Measurements from ENCODE around the gene CMTR2.
A peak's percentile ranks its signal among the peaks of the same experiment; 100 is the strongest.
"Not testable (repeated sequence)": the region's sequence is repeated elsewhere in the genome, so short reads cannot be mapped to it uniquely, and the experiment has no call there.

Gene CMTR2, protein sequence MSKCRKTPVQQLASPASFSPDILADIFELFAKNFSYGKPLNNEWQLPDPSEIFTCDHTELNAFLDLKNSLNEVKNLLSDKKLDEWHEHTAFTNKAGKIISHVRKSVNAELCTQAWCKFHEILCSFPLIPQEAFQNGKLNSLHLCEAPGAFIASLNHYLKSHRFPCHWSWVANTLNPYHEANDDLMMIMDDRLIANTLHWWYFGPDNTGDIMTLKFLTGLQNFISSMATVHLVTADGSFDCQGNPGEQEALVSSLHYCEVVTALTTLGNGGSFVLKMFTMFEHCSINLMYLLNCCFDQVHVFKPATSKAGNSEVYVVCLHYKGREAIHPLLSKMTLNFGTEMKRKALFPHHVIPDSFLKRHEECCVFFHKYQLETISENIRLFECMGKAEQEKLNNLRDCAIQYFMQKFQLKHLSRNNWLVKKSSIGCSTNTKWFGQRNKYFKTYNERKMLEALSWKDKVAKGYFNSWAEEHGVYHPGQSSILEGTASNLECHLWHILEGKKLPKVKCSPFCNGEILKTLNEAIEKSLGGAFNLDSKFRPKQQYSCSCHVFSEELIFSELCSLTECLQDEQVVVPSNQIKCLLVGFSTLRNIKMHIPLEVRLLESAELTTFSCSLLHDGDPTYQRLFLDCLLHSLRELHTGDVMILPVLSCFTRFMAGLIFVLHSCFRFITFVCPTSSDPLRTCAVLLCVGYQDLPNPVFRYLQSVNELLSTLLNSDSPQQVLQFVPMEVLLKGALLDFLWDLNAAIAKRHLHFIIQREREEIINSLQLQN

DNA sequence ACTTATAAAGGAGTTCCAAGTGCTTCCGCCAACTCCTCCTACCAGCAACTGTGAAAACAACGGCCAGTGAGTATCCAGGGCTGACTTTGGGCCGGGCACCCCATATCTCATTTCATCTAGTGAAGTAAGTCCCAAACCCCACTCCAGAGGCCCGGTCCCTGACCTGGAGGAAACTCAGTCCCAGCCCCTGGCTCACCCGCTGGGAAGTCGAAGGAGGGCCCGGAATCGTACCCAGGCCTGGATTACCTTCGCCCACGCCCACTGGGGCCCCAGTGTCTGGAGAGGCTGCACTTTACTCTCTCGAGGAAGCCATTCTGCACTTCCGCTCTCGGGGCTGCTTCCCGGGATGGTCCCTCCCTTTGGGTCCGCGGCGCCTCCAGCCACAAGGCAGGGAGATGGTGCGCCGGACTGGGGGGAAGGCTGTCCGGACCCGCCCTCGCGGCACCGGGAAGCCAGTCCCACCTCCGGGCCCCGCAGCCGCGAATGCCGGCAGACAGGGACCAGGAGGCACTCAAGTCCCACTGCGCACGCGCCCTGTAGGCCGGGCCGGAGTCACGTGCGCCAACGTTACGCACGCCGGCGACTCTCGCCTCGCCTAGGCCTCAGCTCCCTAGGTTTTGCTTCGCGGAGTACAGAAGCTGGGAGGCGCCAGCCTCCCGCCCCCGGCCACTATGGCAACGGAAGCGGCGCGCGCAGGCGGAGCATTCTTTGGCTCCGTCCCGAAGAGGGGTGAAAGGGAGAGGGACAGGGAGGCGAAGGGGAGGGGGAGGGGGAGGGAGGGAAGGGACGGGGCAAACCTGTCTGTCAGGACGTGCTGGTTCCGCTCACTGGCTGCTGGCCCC, at the start of gene CMTR2:
CMTR2 (minus strand) TSS at position 513 of the 842 bp plus-strand sequence. CDS start 3,482 bp downstream, outside the sequence.
- H3K36me3 ChIP-seq (ENCODE audit: insufficient read depth, low read length): peaks cover 25% of the 10 kb centered on the region
- peak within 1 kb of the TSS; percentile 66 to 85 for H3K4me3 ChIP-seq (ENCODE audit: low read depth in 1 of 2, low read length in 2 of 2)
- H3K9me3 ChIP-seq (ENCODE audit: low read length): no peaks in the 10 kb centered on the region
- no peaks in the 10 kb centered on the region for H3K27me3 ChIP-seq (ENCODE audit: control insufficient read depth in 1 of 2, insufficient read depth in 2 of 2, low read length in 2 of 2)
- H3K4me1 ChIP-seq (ENCODE audit: insufficient read depth, low read length): peaks cover 14% of the 10 kb centered on the region
- H3K27ac ChIP-seq (ENCODE audit: low read depth, low read length): peak within 1 kb of the TSS; percentile 64
- peak within 1 kb of the TSS; percentile 79 for H3K9ac ChIP-seq (ENCODE audit: low read length)

DNA sequence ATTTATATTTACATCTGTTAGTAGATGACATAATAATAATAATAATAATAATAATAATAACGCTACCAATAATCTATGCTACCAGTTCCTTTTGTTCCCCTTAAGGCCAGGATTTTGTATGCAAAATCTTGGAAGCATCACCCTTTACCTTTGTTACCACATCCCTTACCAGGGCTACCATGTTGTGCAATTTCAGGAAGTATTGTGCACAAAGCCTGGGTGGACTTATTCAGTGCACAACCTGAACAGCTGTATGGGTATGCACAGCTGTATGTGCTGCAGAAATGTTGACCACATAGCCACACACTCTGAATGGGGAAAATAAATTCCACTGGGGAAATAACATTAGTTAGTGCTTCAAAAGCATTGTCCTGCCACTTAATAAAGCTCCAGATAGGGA, 49.4 kb upstream of the CMTR2 start:
- H3K9me3 ChIP-seq (ENCODE audit: low read length): no peaks in the 10 kb centered on the region
- no peak overlapping the region for H3K4me3 ChIP-seq (ENCODE audit: low read depth in 1 of 2, low read length in 2 of 2)
- H3K4me1 ChIP-seq (ENCODE audit: insufficient read depth, low read length): no peaks in the 10 kb centered on the region
- H3K27me3 ChIP-seq (ENCODE audit: control insufficient read depth in 1 of 2, insufficient read depth in 2 of 2, low read length in 2 of 2): no peaks in the 10 kb centered on the region
- H3K27ac ChIP-seq (ENCODE audit: low read depth, low read length): no peak overlapping the region
- H3K36me3 ChIP-seq (ENCODE audit: insufficient read depth, low read length): no peaks in the 10 kb centered on the region
- no peak overlapping the region for H3K9ac ChIP-seq (ENCODE audit: low read length)

DNA sequence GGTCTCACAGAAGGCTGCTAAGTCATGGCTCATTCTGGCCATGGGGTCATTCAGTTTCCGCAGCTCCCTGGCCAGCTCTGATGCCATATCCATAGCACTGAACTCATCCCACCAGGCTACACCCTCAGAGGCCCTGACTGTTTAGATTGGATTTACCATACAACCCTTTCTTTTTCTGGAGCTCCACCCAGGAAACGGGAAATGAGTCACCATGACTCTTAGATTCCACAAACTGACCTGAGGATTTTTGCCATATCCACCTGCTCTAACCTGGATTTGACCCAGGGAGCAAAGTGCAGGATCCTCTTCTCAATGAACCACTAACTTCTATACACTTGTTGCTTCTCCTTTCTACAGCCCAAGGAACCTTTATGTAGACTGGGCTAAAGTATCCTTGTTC, 49.0 kb upstream of the CMTR2 start:
- no peaks in the 10 kb centered on the region for H3K9me3 ChIP-seq (ENCODE audit: low read length)
- H3K4me1 ChIP-seq (ENCODE audit: insufficient read depth, low read length): no peaks in the 10 kb centered on the region
- no peak overlapping the region for H3K27ac ChIP-seq (ENCODE audit: low read depth, low read length)
- no peaks in the 10 kb centered on the region for H3K36me3 ChIP-seq (ENCODE audit: insufficient read depth, low read length)
- no peak overlapping the region for H3K4me3 ChIP-seq (ENCODE audit: low read depth in 1 of 2, low read length in 2 of 2)
- no peaks in the 10 kb centered on the region for H3K27me3 ChIP-seq (ENCODE audit: control insufficient read depth in 1 of 2, insufficient read depth in 2 of 2, low read length in 2 of 2)
- no peak overlapping the region for H3K9ac ChIP-seq (ENCODE audit: low read length)

DNA sequence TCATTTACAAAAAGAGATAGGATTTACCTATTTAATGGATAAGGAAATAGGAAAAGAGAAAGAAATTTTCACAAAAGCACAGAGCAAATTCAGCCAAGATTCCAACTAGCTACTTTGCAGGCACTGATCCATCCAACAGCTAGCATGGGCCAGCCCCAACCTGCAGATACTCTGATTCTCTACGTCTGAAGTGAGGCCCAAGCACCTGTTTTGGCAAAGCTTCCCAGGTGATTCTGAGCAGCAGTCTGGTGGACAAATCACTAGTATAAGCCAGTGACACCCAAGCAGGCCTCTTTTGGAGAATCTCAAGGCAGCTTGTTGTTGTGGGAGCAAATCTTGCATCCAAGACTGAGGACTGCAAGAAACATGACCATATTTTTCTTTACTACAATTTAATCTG, 48.4 kb upstream of the CMTR2 start:
- H3K27me3 ChIP-seq (ENCODE audit: control insufficient read depth in 1 of 2, insufficient read depth in 2 of 2, low read length in 2 of 2): no peaks in the 10 kb centered on the region
- no peak overlapping the region for H3K4me3 ChIP-seq (ENCODE audit: low read depth in 1 of 2, low read length in 2 of 2)
- H3K9me3 ChIP-seq (ENCODE audit: low read length): no peaks in the 10 kb centered on the region
- no peaks in the 10 kb centered on the region for H3K36me3 ChIP-seq (ENCODE audit: insufficient read depth, low read length)
- no peak overlapping the region for H3K9ac ChIP-seq (ENCODE audit: low read length)
- H3K27ac ChIP-seq (ENCODE audit: low read depth, low read length): no peak overlapping the region
- no peaks in the 10 kb centered on the region for H3K4me1 ChIP-seq (ENCODE audit: insufficient read depth, low read length)

DNA sequence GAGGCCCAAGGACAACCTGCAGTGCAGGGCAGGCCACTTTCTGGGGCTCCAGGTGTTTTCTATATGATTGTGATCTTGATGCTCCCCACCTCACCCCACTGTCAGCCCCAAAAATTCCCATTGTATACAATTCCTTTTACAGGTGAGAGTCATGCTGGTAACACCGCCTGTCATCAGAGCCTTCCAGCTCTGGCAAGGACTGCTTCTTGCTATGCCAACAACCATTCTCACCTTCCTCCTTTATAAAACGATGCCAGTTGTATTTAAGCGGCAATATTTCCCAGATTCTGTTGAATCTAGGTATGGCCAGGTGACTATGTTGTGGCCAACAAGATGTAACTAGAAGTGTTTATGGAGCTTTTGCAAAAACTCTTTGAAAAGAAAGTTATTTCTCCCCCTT, 38.9 kb upstream of the CMTR2 start:
- H3K4me3 ChIP-seq (ENCODE audit: low read depth in 1 of 2, low read length in 2 of 2): no peak overlapping the region
- no peaks in the 10 kb centered on the region for H3K36me3 ChIP-seq (ENCODE audit: insufficient read depth, low read length)
- H3K9me3 ChIP-seq (ENCODE audit: low read length): peaks cover 6% of the 10 kb centered on the region
- no peaks in the 10 kb centered on the region for H3K4me1 ChIP-seq (ENCODE audit: insufficient read depth, low read length)
- no peak overlapping the region for H3K9ac ChIP-seq (ENCODE audit: low read length)
- H3K27ac ChIP-seq (ENCODE audit: low read depth, low read length): no peak overlapping the region
- H3K27me3 ChIP-seq (ENCODE audit: control insufficient read depth in 1 of 2, insufficient read depth in 2 of 2, low read length in 2 of 2): no peaks in the 10 kb centered on the region

DNA sequence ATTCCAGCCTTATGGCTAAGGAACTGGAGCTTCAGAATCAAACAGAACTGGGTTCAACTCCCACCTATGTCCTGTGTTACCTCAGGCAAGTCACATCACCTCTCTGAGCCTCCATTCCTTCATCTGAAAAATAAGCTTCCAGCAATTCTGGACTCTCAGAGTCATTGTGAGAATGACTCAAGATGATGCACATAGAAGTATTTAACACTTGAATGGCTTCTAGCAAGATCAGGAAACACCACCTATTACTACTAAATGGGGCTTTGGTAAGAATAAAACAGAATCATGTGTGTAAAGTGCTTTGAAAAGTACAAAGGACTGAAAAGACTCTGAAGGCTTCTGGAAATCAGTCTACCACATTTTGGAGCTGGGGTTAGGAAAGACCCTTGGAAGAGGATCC, 38.5 kb upstream of the CMTR2 start:
- no peaks in the 10 kb centered on the region for H3K4me1 ChIP-seq (ENCODE audit: insufficient read depth, low read length)
- H3K36me3 ChIP-seq (ENCODE audit: insufficient read depth, low read length): no peaks in the 10 kb centered on the region
- peaks cover 6% of the 10 kb centered on the region for H3K9me3 ChIP-seq (ENCODE audit: low read length)
- H3K27me3 ChIP-seq (ENCODE audit: control insufficient read depth in 1 of 2, insufficient read depth in 2 of 2, low read length in 2 of 2): no peaks in the 10 kb centered on the region
- H3K27ac ChIP-seq (ENCODE audit: low read depth, low read length): no peak overlapping the region
- no peak overlapping the region for H3K4me3 ChIP-seq (ENCODE audit: low read depth in 1 of 2, low read length in 2 of 2)
- no peak overlapping the region for H3K9ac ChIP-seq (ENCODE audit: low read length)

DNA sequence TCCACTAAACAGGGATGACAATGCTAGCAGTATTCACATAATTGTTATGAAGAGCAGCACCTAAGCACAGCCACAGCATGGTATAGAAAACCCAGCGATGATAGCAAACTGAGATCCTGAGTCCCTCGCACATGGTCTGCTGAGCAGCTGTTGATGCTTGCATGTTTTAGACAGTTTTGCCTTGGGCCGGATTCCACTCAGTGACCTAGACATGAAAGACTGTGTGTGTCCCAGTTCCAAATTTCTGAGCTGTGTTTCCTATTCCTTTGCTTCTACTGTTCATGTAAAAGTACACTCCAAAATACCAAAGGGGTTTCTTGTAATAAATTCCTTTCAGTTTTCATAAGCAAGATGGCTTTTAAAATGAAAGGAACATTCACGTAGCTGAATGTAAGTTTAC, 30.8 kb upstream of the CMTR2 start:
- H3K9me3 ChIP-seq (ENCODE audit: low read length): no peaks in the 10 kb centered on the region

DNA sequence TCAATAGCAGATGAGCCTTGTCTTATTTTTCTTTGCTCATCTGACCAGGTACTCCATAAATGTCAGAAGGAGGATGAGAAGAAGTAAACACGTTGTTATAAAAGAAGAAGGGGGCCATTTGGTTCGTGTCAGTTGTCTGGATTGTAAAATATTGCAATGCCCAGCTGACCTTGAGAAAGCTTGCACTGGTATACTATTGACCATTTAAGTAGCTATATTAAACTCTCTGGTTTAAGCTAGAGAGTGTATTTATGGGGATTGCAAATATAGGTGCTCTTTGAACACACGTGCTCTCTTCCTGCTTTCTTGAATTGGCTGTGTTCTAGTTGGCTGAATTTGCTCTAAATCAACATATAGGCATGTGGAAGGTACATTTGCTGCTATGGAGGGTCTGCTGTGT, 26.1 kb upstream of the CMTR2 start:
- Histone ChIP-seq H3K4me3 (ENCODE audit: low read depth in 1 of 2, low read length in 2 of 2) (no peak overlapping the region), H3K9me3 (ENCODE audit: low read length) (no peaks in the 10 kb centered on the region), H3K9ac (ENCODE audit: low read length) (no peak overlapping the region), H3K27ac (ENCODE audit: low read depth, low read length) (no peak overlapping the region), H3K4me1 (ENCODE audit: insufficient read depth, low read length) (no peaks in the 10 kb centered on the region), H3K27me3 (ENCODE audit: control insufficient read depth in 1 of 2, insufficient read depth in 2 of 2, low read length in 2 of 2) (no peaks in the 10 kb centered on the region), H3K36me3 (ENCODE audit: insufficient read depth, low read length) (no peaks in the 10 kb centered on the region)

More for the DNA sequence above, 30.8 kb upstream of the CMTR2 start:
- H3K36me3 ChIP-seq (ENCODE audit: insufficient read depth, low read length): no peaks in the 10 kb centered on the region
- H3K4me1 ChIP-seq (ENCODE audit: insufficient read depth, low read length): no peaks in the 10 kb centered on the region
- no peak overlapping the region for H3K4me3 ChIP-seq (ENCODE audit: low read depth in 1 of 2, low read length in 2 of 2)
- no peak overlapping the region for H3K27ac ChIP-seq (ENCODE audit: low read depth, low read length)
- H3K9ac ChIP-seq (ENCODE audit: low read length): no peak overlapping the region
- no peaks in the 10 kb centered on the region for H3K27me3 ChIP-seq (ENCODE audit: control insufficient read depth in 1 of 2, insufficient read depth in 2 of 2, low read length in 2 of 2)

DNA sequence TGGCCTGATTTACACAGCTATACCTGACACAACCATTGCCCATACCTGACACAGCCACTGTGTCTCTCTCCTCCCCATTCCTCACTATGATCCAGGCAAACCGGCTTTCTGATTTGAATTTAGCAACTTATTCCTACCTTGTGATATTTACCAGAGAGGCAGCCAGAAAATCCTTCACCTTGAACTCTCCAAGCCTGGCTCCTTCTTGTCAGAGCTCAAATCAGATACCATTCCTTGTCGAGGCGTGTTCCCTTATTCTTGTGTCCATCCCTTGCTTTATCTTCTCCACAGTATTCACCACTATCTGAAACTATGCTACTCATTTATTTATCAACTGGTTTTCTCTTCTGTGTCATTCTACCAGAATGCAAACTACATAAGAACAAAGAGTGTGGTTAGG, 24.4 kb upstream of the CMTR2 start:
- H3K4me1 ChIP-seq (ENCODE audit: insufficient read depth, low read length); H3K9me3 ChIP-seq (ENCODE audit: low read length); H3K27me3 ChIP-seq (ENCODE audit: control insufficient read depth in 1 of 2, insufficient read depth in 2 of 2, low read length in 2 of 2); H3K9ac ChIP-seq (ENCODE audit: low read length); H3K4me3 ChIP-seq (ENCODE audit: low read depth in 1 of 2, low read length in 2 of 2); H3K27ac ChIP-seq (ENCODE audit: low read depth, low read length); H3K36me3 ChIP-seq (ENCODE audit: insufficient read depth, low read length): not testable (repeated sequence)

DNA sequence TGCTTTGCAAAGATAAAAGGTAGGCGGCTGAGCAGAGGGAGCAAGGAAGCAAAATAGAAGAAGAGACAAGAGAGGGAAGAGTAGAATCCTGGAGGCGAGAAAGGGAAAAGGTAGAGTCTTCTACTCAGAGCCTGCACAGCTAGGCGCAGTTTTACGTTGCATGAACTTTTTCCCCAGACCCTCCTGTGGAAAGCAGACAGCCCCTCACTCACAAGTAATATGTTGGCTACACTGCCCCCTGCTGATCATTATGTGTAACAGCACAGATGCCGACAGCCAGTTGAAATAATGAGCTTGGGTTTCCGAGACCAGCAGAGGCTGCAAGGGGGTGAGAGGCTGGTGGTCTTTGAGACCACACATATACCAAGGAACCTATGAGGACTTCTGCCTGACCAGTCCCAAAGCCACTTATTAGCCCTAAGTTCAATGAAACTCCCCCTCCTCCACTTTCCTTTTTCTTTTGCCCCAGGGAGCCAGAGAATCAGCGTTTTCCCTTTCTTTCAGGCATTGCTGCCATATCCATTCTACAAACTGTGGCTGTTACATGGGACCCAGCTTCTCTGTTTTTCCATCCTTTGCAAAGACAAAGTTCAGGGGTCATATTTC, 22.5 kb upstream of the CMTR2 start:
- H3K9ac ChIP-seq (ENCODE audit: low read length): no peak overlapping the region
- H3K27me3 ChIP-seq (ENCODE audit: control insufficient read depth in 1 of 2, insufficient read depth in 2 of 2, low read length in 2 of 2): no peaks in the 10 kb centered on the region
- H3K27ac ChIP-seq (ENCODE audit: low read depth, low read length): no peak overlapping the region
- H3K9me3 ChIP-seq (ENCODE audit: low read length): no peaks in the 10 kb centered on the region
- no peaks in the 10 kb centered on the region for H3K36me3 ChIP-seq (ENCODE audit: insufficient read depth, low read length)
- H3K4me1 ChIP-seq (ENCODE audit: insufficient read depth, low read length): no peaks in the 10 kb centered on the region
- no peak overlapping the region for H3K4me3 ChIP-seq (ENCODE audit: low read depth in 1 of 2, low read length in 2 of 2)

DNA sequence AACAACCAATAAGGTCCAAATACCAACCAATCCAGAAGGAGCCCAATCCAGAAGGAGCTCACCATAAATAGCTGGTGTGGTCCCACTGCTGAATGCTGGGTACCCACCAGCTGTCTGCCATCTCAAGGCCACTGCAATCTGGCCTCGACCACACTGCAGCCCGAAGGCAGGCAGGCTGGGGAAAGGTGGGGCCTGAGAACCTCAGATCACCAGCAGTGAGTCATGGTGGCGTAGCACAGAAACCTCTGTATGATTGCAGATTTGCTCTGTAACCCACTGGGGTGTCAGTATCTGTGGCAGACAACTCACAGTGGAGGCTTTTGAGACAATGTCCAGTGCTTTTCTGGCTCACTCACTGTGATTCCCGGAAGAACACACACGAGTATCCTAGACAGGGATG, 14.7 kb upstream of the CMTR2 start:
- Histone ChIP-seq H3K36me3 (ENCODE audit: insufficient read depth, low read length) (no peaks in the 10 kb centered on the region), H3K4me1 (ENCODE audit: insufficient read depth, low read length) (no peaks in the 10 kb centered on the region), H3K27ac (ENCODE audit: low read depth, low read length) (no peak overlapping the region), H3K9me3 (ENCODE audit: low read length) (no peaks in the 10 kb centered on the region), H3K9ac (ENCODE audit: low read length) (no peak overlapping the region), H3K4me3 (ENCODE audit: low read depth in 1 of 2, low read length in 2 of 2) (no peak overlapping the region), H3K27me3 (ENCODE audit: control insufficient read depth in 1 of 2, insufficient read depth in 2 of 2, low read length in 2 of 2) (no peaks in the 10 kb centered on the region)
